A673 (cell line): ENCODE results near the gene ITFG1. TPM values are rescaled to one million over a fixed set of nuclear protein-coding genes. Genes with fewer than 3 reads are reported as not detected.

Experiments used
- BruUV-seq: library from RNA; stranded (reverse); fragments of 400-500 nt; replicated peaks from 2 replicates; lab custom pipeline; 2021; lab: Mats Ljungman, UMichigan
- CTCF ChIA-PET: fragments of 300-600 bp; sonication (Branson Sonifier 250); formaldehyde crosslinking; loops from one replicate; lab custom pipeline; 2022; ENCODE audit warnings: antibody characterized with exemption; lab: Charles Lee
- POLR2A ChIA-PET: fragments of 300-600 bp; sonication (Branson Sonifier 250); formaldehyde crosslinking; loops from one replicate; lab custom pipeline; 2022; ENCODE audit warnings: antibody characterized with exemption; ENCODE audit not compliant: low non-redundant PET; lab: Charles Lee
- DNase-seq: peaks from one replicate; pipeline ENCODE4 v3.0.0-alpha.2; 2015; ENCODE audit warnings: low spot score
- H3K27ac ChIP-seq: fragments of 200-600 bp; sonication (generic); 2 replicates; pipeline ENCODE4 v1.5.1; 2016; ENCODE audit warnings: mixed run types, low read depth, mild to moderate bottlenecking, mixed read lengths, antibody characterized with exemption, low read length; ENCODE audit not compliant: poor library complexity, severe bottlenecking
- H3K27me3 ChIP-seq: fragments of 200-600 bp; sonication (generic); replicated peaks from 2 replicates; pipeline ENCODE4 v1.6.1; 2017; ENCODE audit warnings: mixed run types, low read depth, mild to moderate bottlenecking, mixed read lengths, antibody characterized with exemption, low read length; ENCODE audit not compliant: insufficient read depth, poor library complexity
- H3K36me3 ChIP-seq: fragments of 200-600 bp; sonication (generic); 2 replicates; pipeline ENCODE4 v1.6.1; 2016; ENCODE audit warnings: mixed run types, mild to moderate bottlenecking, mixed read lengths, antibody characterized with exemption, low read length; ENCODE audit not compliant: insufficient read depth, poor library complexity, severe bottlenecking
- H3K4me1 ChIP-seq: fragments of 200-600 bp; sonication (generic); 2 replicates; pipeline ENCODE4 v1.6.1; 2017; ENCODE audit warnings: mixed run types, mild to moderate bottlenecking, mixed read lengths, antibody characterized with exemption, low read length; ENCODE audit not compliant: insufficient read depth, poor library complexity, severe bottlenecking
- H3K4me3 ChIP-seq: fragments of 200-600 bp; sonication (generic); 2 replicates; pipeline ENCODE4 v1.5.1; 2016; ENCODE audit warnings: low read depth, mixed run types, mild to moderate bottlenecking, mixed read lengths, low read length; ENCODE audit not compliant: poor library complexity, severe bottlenecking
- H3K9me3 ChIP-seq: fragments of 200-600 bp; sonication (generic); 2 replicates; pipeline ENCODE4 v1.6.1; 2016; ENCODE audit warnings: mixed run types, low read depth, mild to moderate bottlenecking, mixed read lengths, antibody characterized with exemption, low read length; ENCODE audit not compliant: poor library complexity, severe bottlenecking
- EZH2 ChIP-seq: fragments of 200-600 bp; sonication (generic); IDR thresholded peaks from 2 replicates; pipeline ENCODE4 v1.6.1; 2017; ENCODE audit warnings: borderline replicate concordance, low read depth, mild to moderate bottlenecking, mixed read lengths, antibody characterized with exemption, low read length; ENCODE audit not compliant: poor library complexity, severe bottlenecking
- intact Hi-C: fragments of 100-400 bp; cut with micrococcal nuclease; formaldehyde crosslinking; loops from one replicate; pipeline ENCODE4 v1.10.0; 2022; ENCODE audit not compliant: unreplicated experiment
- total RNA-seq: library from RNA; stranded (reverse); gene quantifications from 2 replicates; pipeline ENCODE4 v1.2.3, GENCODE V29; 2021
- TF ChIP-seq, protein P1 (sequence below): fragments of 300-800, 200-600 bp; sonication (generic); conservative IDR thresholded peaks from 2 replicates; pipeline ENCODE4 v1.5.1; 2017; ENCODE audit warnings: low read depth, mild to moderate bottlenecking, antibody characterized with exemption, low read length, moderate library complexity, mixed read lengths

Gene ITFG1
- total RNA-seq, 1 experiment from 2014 or later = 40.1 TPM

DNA sequence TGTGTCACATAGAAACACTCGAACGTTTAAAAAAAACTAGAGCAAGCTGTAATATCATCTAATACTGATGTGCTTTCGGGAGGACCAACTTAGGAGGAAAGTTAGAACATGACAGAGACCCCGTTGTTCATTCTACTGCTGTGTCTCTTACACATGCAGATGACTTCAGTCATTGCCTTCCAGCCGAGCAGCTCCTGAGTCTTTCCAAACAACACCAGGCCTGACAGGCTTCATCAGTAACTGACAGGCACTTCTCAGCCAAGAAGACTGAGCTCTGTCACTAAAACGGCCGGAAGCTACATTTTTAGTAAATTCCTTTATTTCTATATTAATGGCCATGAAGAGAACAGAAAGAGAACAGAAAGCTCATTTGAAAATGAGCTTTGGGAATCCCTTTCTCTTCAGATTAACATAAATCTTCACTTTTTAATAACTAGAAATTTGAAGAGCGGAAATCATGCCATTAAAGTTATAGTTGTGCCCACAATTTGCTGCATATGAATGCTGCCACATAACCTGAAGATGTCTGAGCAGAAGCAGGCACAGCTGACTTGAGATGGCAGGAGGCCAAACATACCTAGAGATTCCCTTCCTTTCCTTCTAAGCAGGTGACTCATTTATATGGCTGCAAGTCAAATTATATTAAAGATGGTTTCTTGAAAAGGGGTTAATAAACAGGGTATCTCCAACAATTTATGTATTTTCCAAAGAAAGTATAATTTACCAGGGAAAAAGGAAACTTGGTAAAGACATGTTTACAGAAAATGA, 148.9 kb downstream of the ITFG1 start:
- ChIA-PET POLR2A (no interaction called here), CTCF (no interaction called here)
- H3K27ac ChIP-seq = no peak overlapping the region
- H3K4me3 ChIP-seq = no peak overlapping the region
- peak; percentile 39 for DNase-seq
- no TSS peak for BruUV-seq
- H3K27me3 ChIP-seq = no peaks in the 10 kb centered on the region
- no peaks in the 10 kb centered on the region for H3K9me3 ChIP-seq
- TF ChIP-seq, protein P1, sequence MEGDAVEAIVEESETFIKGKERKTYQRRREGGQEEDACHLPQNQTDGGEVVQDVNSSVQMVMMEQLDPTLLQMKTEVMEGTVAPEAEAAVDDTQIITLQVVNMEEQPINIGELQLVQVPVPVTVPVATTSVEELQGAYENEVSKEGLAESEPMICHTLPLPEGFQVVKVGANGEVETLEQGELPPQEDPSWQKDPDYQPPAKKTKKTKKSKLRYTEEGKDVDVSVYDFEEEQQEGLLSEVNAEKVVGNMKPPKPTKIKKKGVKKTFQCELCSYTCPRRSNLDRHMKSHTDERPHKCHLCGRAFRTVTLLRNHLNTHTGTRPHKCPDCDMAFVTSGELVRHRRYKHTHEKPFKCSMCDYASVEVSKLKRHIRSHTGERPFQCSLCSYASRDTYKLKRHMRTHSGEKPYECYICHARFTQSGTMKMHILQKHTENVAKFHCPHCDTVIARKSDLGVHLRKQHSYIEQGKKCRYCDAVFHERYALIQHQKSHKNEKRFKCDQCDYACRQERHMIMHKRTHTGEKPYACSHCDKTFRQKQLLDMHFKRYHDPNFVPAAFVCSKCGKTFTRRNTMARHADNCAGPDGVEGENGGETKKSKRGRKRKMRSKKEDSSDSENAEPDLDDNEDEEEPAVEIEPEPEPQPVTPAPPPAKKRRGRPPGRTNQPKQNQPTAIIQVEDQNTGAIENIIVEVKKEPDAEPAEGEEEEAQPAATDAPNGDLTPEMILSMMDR = no peak
- no peak for TF ChIP-seq EZH2
- H3K36me3 ChIP-seq = no peaks in the 10 kb centered on the region
- H3K4me1 ChIP-seq = no peaks in the 10 kb centered on the region
- intact Hi-C loops = no loop called here

DNA sequence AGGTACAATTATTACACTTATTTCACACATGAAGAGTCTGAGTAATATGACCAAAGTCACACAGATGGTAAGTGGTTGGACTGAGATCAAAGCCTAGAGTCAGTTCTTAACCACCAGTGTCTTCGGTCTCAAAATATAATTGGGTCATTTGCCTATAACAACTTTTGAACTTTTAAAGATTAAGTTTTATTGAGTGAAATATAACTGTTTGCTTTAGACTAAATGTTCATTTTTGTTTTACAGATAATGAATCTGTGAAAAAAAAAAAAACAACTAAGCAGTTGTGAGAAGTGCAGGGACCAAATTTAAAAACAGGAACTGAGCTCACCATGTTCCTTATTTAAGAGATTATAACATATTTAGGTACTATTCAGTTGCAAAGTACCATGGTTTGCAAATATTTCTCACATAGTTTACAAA, 150.1 kb downstream of the ITFG1 start:
- Histone ChIP-seq H3K27me3 (no peaks in the 10 kb centered on the region), H3K27ac (no peak overlapping the region), H3K9me3 (no peaks in the 10 kb centered on the region), H3K4me1 (no peaks in the 10 kb centered on the region), H3K36me3 (no peaks in the 10 kb centered on the region), H3K4me3 (no peak overlapping the region)
- intact Hi-C loops = no loop called here
- POLR2A ChIA-PET = no interaction called here
- CTCF ChIA-PET = no interaction called here
- BruUV-seq = no TSS peak
- TF ChIP-seq, protein P1 = no peak
- no peak for TF ChIP-seq EZH2
- no peak for DNase-seq

DNA sequence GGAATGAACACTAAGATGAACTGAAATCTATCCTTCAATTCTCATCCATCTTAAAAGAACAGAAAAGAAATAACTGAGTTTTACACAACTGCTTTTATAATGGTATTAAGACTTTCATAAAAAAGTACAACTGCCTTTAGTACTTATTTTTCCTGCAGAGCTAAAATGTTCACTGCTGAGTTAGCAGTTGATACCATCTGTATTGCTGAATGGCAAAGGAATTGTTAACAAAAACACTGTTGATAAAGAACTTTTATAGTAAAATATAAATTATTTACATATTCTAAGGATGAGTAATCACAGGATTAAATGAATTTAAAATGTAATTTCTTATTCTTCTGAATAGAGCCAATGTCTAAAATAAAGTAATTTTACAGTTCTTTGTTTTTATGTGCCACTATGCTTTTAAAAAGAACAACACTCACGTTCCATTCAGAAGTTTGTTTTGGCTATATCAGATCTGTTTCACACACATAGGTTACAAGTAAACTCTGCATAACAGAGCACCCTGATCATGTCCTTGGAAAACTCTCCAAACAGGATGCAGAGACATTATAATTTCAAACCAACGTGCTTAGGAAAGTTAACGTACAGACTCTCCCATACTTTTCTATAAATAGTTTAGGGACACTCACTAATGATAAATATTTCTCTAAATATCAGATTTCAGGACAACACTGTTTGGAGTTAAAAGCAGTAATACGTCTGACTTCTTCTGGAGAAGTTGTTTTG, 151.1 kb downstream of the ITFG1 start:
- intact Hi-C loops = no loop called here
- POLR2A ChIA-PET = no interaction called here
- Histone ChIP-seq H3K9me3 (no peaks in the 10 kb centered on the region), H3K36me3 (no peaks in the 10 kb centered on the region), H3K27ac (no peak overlapping the region), H3K27me3 (no peaks in the 10 kb centered on the region), H3K4me1 (no peaks in the 10 kb centered on the region), H3K4me3 (no peak overlapping the region)
- no TSS peak for BruUV-seq
- TF ChIP-seq, protein P1 = no peak
- CTCF ChIA-PET = no interaction called here
- no peak for DNase-seq
